Skeletal muscle satellite cell (primary cell): Measurements from ENCODE around the gene SLC39A10.
"Not testable (repeated sequence)": the region's sequence is repeated elsewhere in the genome, so short reads cannot be mapped to it uniquely, and the experiment has no call there.

ENCODE experiments used
- H3K27me3 ChIP-seq: 2 replicates; pipeline ENCODE4 v1.7.0; 2013; ENCODE audit warnings: low read length; ENCODE audit not compliant: control insufficient read depth, insufficient read depth
- H3K36me3 ChIP-seq: 2 replicates; pipeline ENCODE4 v1.7.0; 2013; ENCODE audit warnings: mild to moderate bottlenecking, control low read depth, low read length; ENCODE audit not compliant: insufficient read depth
- H3K4me1 ChIP-seq: 2 replicates; pipeline ENCODE4 v1.7.0; 2013; ENCODE audit warnings: low read length; ENCODE audit not compliant: control insufficient read depth, insufficient read depth
- H3K4me2 ChIP-seq: 2 replicates; pipeline ENCODE4 v1.7.0; 2013; ENCODE audit warnings: mild to moderate bottlenecking, low read length
- H3K4me3 ChIP-seq: 2 replicates; pipeline ENCODE4 v1.7.0; 2013; ENCODE audit warnings: low read length
- H3K9ac ChIP-seq: 2 replicates; pipeline ENCODE4 v1.7.0; 2013; ENCODE audit warnings: mild to moderate bottlenecking, low read depth, low read length, moderate library complexity
- H3K9me3 ChIP-seq: replicated peaks from 2 replicates; pipeline ENCODE4 v1.7.0; 2013; ENCODE audit warnings: mild to moderate bottlenecking, control low read depth, low read length

The SLC39A10 gene

DNA sequence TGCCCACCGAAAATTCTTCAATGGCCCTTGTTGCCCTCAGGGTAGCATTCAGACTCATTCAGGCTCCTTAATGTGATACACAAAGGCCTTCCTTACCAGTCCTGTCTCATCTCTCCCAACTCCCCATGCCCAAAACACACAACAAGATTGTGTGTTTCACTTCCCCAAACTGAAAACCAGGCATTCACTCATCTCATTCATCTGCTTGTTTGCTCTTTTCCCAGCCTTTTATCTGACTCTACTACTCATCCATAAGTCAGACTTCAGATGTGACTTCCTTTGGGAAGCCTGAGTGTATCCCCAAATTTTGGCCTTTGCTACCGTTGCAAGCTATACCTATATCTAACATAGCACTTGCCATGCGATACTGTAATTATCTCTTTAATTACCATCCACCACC is 9.7 kb upstream of the SLC39A10 start:
- H3K4me3 ChIP-seq: no peak overlapping the region
- no peak overlapping the region for H3K4me2 ChIP-seq
- no peaks in the 10 kb centered on the region for H3K9me3 ChIP-seq
- no peaks in the 10 kb centered on the region for H3K27me3 ChIP-seq
- no peaks in the 10 kb centered on the region for H3K4me1 ChIP-seq
- no peaks in the 10 kb centered on the region for H3K36me3 ChIP-seq
- no peak overlapping the region for H3K9ac ChIP-seq

DNA sequence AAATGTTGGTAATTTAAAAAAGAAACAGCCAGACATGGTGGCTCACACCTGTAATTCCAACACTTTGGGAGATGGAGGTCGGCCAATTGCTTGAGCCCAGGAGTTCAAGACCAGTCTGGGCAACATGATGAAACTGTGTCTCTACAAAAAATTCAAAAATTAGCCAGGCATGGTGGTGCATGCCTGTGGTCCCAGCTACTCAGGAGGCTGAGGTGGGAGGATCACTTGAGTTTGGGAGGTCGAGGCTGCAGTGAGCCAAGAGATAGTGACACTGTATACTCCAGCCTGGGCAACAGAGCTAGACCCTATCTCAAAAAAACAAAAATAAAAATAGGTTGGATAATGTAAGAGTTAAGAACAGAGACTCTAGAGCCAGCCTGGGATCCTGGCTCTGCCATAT is 8.7 kb upstream of the SLC39A10 start:
- H3K9me3 ChIP-seq, H3K9ac ChIP-seq, H3K4me3 ChIP-seq, H3K4me2 ChIP-seq, H3K4me1 ChIP-seq, H3K27me3 ChIP-seq, H3K36me3 ChIP-seq: not testable (repeated sequence)

DNA sequence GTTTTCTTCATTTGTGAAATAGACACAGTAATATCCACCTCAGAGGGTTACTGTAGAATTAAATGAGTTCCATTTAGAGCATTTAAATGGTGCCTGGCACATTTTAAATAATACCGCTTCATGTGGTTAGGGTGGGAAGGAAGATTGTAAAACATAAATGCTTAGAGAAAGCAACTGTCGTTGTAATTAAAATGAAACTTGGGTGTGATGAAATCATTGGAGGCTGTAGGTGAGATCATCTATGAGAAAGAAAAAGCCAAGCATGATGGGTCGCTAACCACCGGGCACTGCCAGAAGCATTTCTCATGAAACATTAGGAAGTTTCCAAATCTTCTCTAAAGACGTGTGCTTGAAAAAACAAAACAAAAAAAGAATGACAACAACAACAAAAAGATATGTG is 8.2 kb upstream of the SLC39A10 start:
- H3K27me3 ChIP-seq: no peaks in the 10 kb centered on the region
- no peak overlapping the region for H3K9ac ChIP-seq
- H3K9me3 ChIP-seq: no peaks in the 10 kb centered on the region
- no peak overlapping the region for H3K4me3 ChIP-seq
- H3K36me3 ChIP-seq: no peaks in the 10 kb centered on the region
- H3K4me1 ChIP-seq: no peaks in the 10 kb centered on the region
- no peak overlapping the region for H3K4me2 ChIP-seq

DNA sequence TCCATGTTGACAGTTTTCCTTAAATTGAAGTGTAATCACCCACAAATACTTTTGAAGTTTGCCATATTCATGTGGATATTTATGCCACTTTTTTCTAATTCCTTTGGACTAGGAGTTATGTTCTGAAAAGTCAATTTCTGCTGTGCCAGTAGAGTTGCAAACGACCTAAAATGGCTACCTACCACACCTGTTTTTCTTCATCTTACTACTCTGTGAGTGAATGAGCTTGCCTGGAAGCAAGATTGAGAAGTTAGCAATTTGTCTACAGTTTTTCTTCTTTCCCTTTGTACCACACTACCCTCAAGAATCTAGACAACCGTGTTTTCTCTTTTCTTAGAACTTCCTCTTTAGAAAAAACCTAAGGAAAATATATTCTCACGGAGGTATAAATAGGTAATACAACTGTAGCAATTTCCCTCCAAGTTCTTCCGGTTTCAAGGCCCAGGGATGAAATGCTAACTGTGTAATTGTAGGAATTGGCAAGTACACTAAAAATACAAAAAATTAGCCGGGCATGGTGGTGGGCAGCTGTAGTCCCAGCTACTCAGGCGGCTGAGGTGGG is 7.3 kb upstream of the SLC39A10 start:
- H3K36me3 ChIP-seq: no peaks in the 10 kb centered on the region
- H3K9ac ChIP-seq: no peak overlapping the region
- no peaks in the 10 kb centered on the region for H3K9me3 ChIP-seq
- no peak overlapping the region for H3K4me2 ChIP-seq
- H3K4me1 ChIP-seq: no peaks in the 10 kb centered on the region
- H3K27me3 ChIP-seq: no peaks in the 10 kb centered on the region
- H3K4me3 ChIP-seq: no peak overlapping the region

DNA sequence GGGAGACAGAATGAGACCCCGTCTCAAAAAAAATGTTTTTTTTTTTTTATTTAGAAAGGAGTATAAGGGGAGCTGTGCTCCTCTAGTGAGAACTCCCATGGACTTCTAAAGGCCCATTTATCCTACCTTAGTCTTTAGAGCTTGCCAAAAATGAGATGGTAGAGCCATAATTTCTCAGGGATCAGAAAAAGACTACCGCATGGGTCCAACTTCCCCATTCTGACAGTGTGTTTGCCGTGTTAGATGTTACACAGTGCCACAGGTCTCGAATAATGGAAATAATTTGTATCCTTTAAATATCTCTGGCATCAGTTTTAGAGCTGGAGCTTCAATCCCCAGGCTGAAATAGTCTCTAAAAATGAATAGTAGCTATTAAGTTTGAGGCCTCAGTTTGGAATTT is 6.0 kb upstream of the SLC39A10 start:
- Histone ChIP-seq H3K9ac (no peak overlapping the region), H3K4me3 (no peak overlapping the region), H3K9me3 (no peaks in the 10 kb centered on the region), H3K27me3 (no peaks in the 10 kb centered on the region), H3K4me1 (peaks cover under 1% of the 10 kb centered on the region), H3K4me2 (no peak overlapping the region), H3K36me3 (no peaks in the 10 kb centered on the region)

DNA sequence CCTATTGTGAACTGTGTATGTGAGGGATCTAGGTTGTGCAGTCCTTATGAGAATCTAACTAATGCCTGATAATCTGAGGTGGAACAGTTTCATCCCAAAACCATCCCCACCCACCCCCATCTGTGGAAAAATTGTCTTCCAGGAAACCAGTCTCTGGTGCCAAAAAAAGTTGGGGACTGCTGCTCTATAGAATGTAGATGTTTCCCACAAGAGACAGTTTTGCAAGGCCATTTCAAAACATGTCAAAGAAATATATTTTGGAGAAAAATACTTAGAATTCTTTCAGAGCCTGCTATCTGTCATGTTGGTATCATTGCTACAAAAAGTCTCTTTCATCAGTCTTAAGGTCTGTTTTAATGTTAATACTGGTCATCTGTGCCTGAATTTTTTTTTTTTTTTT is 4.1 kb upstream of the SLC39A10 start:
- no peak overlapping the region for H3K4me2 ChIP-seq
- H3K4me3 ChIP-seq: no peak overlapping the region
- no peak overlapping the region for H3K9ac ChIP-seq
- peaks cover 5% of the 10 kb centered on the region for H3K4me1 ChIP-seq
- no peaks in the 10 kb centered on the region for H3K9me3 ChIP-seq
- no peaks in the 10 kb centered on the region for H3K27me3 ChIP-seq
- no peaks in the 10 kb centered on the region for H3K36me3 ChIP-seq

DNA sequence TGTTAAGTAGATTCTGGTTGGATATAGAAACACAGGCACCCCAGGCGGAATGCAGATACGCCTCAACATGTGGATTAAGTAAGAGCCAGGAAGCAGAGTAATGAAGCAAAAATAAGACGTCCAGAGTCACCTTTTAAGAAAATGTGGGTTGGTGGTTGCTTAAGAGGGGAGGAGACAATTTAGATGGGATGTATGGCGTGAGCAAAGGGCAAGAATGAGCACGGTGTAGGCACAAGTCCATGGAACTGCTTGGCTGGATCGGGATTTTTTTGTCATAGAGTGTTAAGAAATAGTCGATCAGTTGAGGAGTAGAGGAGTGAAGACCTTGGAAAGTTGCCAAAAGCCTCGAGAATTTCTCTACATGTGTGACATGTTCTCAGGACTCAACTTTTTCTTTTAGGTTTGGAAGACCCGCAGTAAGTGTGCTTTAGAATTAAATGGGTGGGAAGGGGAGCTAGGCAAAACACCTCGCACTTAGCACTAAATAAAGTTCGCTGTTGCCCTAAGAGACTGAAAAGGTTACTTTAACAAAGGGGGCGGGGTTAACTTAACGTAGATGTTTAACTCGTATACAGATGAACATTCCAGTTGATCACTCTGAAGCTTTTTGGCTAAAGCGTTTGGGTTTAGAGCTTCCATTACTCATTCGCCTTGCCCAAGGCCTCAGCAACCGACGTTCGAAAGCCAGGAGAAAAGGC is 716 bp upstream of the SLC39A10 start:
- peaks cover 12% of the 10 kb centered on the region for H3K4me1 ChIP-seq
- H3K4me3 ChIP-seq: peak overlapping the region; percentile 60
- no peaks in the 10 kb centered on the region for H3K36me3 ChIP-seq
- peak overlapping the region; percentile 68 for H3K9ac ChIP-seq
- H3K9me3 ChIP-seq: no peaks in the 10 kb centered on the region
- no peaks in the 10 kb centered on the region for H3K27me3 ChIP-seq
- H3K4me2 ChIP-seq: peak overlapping the region; percentile 75

DNA sequence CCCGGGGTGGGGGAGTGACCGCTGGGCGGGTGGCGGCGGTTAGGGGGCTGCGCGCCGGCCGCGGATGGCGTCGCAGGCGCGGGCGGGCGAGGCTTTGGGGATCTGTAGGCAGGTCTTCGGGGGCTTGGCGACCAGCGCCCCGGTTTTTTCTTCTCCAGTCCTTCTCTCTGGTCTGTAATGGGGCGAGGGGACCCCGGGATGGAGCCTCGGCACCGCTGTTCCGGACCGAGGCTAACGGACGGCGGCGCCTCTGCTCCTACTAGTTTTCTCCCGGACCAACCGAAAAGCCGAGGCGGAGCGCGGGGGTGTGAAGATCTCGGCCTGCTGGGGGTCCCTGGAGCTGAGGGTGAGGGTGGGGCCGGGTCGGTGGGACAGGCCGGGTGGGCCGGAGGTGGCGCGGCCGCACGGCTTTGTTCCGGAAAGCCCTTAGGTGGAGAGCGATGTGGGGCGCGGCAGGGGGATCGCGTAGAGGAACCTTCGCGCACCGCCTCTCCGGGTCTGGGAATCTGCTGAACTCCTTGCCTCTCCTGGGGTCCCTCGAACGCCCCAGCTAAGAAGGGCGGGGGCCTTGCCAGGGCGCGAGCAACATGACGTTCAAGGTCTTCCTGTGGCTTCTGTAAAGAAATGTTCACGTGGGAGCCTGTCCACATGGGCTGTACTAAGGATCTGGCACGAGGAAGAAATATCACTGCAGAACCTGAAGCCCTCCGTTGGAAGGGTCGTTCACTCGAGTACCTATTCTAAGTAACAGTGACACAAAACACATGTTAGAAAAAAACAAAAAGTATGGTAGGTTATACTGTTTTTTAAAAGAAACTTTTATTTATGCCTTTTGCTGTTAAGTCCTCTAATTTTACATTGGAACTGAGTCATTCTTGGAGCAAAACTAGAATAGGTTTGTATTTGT is 861 bp downstream of the SLC39A10 start:
- Histone ChIP-seq H3K27me3 (no peaks in the 10 kb centered on the region), H3K4me2 (peak overlapping the region; percentile 81), H3K9ac (peak overlapping the region; percentile 99), H3K4me3 (peak overlapping the region; percentile 89), H3K9me3 (no peaks in the 10 kb centered on the region), H3K4me1 (peaks cover 12% of the 10 kb centered on the region), H3K36me3 (no peaks in the 10 kb centered on the region)

DNA sequence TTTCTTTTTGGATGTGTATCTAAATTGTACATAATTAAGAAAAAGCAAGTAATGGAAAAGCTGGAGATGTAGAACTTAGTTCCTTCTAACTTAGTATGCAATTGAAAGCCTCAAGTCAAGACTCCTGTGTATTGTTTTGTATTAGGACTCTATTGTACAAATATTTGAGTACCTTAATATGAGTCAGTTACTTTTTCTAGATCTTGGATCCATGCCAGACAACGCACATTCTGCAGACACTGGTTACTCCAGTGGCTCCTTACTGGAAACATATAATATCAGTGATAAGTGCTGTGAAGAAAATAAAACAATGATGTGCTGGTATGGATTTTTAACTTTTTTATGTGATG is 1.5 kb downstream of the SLC39A10 start:
- Histone ChIP-seq H3K27me3 (no peaks in the 10 kb centered on the region), H3K9ac (peak overlapping the region; percentile 99), H3K36me3 (no peaks in the 10 kb centered on the region), H3K4me3 (peak overlapping the region; percentile 89), H3K4me2 (peak overlapping the region; percentile 81), H3K4me1 (peaks cover 12% of the 10 kb centered on the region), H3K9me3 (no peaks in the 10 kb centered on the region)

DNA sequence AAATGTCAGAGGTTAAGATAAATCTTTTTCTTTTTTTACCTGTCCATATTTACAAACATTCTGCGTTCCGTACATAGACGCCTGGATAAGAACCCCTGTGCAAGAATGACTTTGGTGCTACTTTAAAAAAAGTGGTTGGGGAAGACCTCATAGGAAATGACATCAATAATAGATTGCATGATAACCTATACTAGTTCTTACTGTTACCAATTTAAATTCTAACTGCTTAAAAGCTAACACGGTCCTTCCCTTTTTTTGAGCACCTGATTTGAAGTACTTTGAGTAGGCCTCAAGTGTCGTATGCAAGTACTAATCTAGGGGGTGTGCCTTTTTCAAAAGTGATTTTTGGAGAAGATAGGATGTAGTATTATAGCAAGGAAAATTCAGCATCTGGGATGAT is 2.1 kb downstream of the SLC39A10 start:
- H3K36me3 ChIP-seq: no peaks in the 10 kb centered on the region
- no peaks in the 10 kb centered on the region for H3K9me3 ChIP-seq
- H3K27me3 ChIP-seq: no peaks in the 10 kb centered on the region
- H3K9ac ChIP-seq: peak overlapping the region; percentile 99
- peak overlapping the region; percentile 81 for H3K4me2 ChIP-seq
- H3K4me1 ChIP-seq: peaks cover 12% of the 10 kb centered on the region
- H3K4me3 ChIP-seq: peak overlapping the region; percentile 89

DNA sequence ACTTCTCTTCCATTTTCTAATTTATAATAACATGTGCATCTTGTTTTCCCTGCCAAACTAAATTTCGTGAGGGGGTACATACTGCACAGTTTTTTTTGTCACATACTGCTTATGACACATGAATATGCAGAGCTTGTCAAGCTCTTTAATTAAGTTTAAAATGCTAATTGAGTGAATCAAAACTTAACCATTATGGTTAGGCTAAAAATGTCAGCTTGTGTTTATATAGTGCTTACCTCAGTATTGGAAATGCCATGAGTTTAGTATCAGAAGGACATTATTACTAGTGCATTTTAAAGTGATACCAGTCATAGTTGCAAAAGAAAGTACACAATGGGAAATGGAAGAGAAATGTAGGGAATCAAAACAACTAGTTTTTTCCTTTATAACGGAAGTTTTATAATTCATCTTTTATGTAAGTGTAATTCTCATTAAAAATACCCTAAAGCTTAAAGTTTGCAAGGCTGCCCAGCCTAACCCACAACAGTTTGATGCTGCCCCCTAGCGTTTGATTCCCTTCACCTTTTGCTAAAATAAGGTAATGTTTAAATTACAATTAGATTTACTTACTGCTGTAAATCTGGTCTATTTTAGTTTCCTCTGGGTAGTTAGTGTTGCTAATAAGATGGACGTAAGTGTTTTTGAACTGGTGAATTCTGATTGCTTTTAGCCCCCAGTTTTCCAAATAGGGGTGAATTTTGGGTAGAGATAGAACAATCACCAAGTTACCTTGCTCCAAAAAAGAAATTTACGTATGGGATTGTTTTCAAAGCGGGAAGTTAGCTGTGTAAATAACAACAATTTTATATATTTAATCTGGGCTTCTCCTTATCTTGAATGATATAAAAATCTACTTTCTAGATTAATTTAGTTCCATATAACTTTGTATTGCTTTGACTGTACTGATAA is 3.2 kb downstream of the SLC39A10 start:
- H3K9ac ChIP-seq: peak overlapping the region; percentile 99
- H3K9me3 ChIP-seq: no peaks in the 10 kb centered on the region
- H3K4me1 ChIP-seq: peaks cover 12% of the 10 kb centered on the region
- no peaks in the 10 kb centered on the region for H3K27me3 ChIP-seq
- H3K4me2 ChIP-seq: peak overlapping the region; percentile 81
- no peaks in the 10 kb centered on the region for H3K36me3 ChIP-seq
- peak overlapping the region; percentile 89 for H3K4me3 ChIP-seq
